NCI-H2107 treated with DMSO at 0.1 percent for 48 hours (cell line): ENCODE data around the gene PSMD1.

Experiments
- DNase-seq: peaks from one replicate; lab custom pipeline; 2025; ENCODE audit not compliant: unreplicated experiment; lab: John Stamatoyannopoulos, UW

PSMD1 gene

DNA sequence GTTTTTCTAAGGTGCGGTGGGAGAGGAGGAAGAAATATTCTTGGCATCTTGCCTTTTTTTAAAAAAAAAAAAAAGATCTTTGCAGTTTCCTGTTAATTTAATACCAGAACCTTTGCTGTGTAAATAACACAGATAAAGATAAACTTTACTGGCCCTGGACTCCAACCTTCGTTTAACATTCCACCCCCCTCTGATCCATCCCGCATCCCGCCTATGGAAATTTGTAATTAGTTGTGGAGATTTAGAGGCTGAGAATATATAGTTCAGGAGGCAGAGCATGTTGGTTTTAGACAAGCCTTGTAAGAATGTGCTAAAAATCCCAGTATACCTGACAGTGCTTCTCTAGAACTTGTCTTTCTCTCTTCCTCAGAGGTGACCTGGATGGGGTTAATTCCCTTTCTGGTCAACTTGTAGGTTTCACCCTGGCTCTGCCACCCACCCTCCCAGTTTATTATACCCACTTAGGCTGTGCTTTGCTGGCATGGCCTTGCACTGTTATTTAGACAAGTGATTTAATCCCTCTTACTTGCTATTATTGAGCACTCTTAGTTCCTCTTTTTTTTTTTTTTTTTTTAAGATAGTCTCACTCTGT lies 22.3 kb upstream of the PSMD1 start:
- DNase-seq, result no peak

DNA sequence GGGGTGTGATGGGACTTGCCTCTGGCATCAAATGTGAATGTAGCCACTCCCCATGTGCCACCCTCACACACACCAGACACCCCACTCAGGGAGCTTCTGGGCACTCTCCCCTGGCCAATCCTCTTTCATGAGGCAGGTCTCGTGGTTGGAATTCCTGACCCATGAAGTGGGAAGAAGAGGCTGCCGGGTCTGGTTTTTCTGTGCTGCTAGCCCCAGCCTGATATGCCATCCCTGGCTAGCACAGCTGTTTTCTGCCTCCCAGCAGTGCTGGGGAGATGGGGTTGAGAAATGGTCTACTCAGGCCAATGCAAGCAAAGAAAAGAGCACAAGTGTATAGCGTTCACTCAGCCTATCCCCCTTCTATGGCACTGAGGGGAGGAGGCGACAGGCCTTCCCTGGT lies 20.5 kb upstream of the PSMD1 start:
- DNase-seq, result no peak

DNA sequence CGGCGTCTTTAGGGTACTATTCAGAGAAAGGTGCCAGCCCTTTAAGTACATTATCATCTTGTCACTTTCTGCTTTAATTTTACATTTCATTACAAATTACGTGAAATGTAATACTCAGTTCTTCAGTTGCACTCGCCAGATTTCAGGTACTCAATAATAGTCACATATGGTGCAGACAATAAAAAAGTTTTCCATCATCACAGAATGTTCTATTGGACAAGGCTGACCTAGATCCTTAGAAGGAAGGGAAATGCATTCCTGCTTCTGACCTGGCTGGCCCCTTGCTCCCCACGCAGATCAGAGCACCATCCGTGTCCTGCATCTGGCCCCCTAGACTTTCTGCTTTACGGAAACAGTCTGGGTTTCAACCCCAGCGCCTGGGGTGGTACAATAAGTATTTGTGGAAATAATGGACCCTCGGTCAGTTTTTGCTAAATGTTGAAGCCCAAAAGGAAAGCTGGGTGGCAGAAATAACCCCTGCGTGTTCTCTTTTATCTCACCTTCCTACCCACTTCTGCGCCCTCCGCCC lies 20.0 kb upstream of the PSMD1 start:
- DNase-seq, result no peak

DNA sequence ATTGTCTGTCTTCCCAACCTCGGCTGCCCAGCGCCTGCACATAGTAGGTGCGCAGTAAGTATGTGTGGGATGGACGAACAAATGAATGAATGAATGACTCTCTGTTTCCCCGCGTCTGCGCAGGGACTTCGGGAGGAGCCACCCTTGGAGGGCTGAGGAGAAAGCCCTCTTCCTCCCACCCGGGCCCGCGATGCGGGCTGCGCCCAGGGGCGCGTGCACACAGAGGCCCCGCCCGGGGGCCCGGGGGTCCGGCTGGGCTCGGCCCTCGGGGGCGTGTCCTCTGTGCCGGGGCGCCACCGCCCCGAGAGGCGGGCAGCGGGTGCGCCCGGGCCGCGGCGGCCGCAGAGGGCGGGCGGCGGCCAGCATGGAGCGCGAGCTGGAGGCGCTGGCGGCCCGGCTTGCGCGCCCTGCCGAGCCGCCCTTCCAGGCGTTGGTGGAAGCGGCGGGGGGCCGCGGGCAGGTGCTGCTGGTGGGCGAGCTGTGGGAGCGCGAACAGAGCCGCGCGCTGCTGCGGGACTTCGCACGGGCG lies 19.4 kb upstream of the PSMD1 start, which contains the start of gene C2orf72:
C2orf72 (plus strand) TSS at position 322 of the 529 bp plus-strand sequence; CDS start at position 365, 43 bp downstream.
- DNase-seq, result no peak

DNA sequence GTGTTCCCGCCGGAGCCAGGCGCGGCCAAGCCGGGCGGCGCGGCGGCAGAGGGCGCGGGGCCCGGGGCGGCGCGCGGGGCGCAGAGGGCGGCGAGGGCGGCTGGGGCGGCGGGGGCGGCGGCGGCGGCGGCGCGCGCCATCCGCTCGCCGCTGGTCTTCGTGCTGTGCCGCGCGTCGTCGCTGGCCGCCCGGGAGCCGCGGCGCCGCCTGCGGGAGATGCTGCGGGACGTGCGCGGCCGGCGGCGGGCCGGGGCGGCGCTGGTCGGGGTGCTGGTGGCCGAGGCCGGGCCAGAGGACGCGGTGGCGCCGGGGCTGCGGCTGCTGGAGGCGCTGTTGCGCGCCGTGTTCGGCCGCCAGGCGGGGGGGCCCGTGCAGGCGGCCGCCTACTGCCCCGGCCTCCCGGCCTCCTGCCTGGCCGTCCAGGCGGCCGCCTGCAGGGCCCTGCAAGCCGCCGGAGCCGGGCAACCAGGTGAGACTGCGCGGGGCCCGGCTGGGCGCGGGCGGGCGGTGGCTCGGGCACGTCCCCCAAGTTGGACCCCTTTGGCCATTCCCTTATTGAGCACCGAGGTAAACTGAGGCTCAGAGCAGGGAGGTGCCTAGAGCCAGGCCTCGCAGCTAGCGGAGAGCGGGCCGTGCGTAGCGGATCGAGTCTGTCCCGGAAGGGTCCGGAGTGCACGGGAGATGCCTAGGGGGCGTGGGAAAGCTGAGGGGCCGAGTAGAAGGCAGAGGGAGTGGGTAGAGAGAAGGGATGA lies 18.8 kb upstream of the PSMD1 start:
- no peak for DNase-seq

DNA sequence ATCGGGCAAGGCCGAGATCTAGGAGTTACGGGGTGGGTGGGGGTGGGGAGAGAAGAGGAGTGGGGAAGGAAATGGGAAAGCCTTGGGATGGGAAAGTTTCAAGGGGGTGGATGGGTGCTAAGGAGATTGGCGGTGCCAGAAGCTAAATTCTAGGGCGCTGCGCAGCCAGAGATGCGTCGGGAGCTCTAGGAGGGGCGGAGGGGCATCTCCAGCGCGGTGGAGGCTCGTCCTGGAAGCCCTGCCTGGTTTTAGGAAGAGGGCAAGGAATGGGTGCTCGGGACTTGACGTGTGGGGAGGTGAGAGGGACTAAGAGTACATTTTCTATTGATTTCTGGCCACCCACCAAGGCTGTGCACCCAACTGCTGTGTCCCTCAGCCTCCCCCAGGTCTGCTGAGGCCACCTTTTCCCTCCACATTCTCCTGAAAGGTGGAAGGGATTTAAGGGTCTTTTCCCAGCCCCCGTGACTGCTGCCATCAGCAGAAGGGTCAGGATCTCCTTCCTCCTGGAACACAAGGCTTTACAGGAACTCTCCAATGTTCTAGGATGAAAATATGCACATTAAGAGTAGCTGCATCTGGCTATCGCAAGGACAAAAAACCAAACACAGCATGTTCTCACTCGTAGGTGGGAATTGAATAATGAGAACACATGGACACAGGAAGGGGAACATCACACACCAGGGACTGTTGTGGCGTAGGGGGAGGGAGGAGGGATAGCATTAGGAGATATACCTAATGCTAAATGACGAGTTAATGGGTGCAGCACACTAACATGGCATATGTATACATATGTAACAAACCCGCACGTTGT lies 18.0 kb upstream of the PSMD1 start:
- no peak for DNase-seq

DNA sequence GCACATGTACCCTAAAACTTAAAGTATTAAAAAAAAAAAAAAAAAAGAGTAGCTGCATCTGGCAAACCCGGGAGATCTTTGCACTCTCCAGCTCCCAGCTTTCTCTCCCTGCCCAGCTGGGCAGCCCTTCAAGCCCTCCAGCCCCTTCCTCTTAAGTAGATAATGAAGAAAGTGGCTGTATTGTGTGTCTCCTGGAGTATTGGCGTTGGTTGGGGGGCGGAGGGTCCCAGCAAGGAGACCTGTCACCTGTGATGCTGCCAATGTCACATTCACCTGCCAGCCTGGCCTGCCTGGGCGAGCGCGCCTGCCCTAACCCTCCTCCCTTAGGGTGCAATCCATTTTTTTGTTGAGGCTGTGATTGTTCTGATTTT lies 17.4 kb upstream of the PSMD1 start:
- DNase-seq, result no peak

DNA sequence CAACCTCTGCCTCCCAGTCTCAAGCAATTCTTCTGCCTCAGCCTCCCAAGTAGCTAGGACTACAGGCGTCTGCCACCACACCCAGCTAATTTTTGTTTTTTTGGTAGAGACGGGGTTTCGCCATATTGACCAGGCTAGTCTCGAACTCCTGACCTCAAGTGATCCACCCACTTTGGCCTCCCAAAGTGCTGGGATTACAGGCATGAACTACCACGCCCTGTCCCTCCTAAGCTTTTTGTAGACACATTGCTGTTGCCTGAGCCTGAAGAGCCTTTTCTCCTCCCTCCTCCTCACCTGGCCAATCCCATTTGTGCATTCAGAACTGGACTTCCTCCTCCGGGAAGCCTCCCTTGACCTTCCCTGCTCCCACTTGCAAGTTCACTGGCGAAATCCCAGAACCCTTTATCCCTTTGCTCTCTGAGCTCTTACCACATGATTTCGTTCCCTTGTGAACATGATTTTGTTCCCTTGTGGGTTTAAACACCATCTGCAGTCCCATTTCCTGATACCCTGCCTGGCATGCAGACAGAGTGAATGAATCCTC lies 16.8 kb upstream of the PSMD1 start:
- no peak for DNase-seq

DNA sequence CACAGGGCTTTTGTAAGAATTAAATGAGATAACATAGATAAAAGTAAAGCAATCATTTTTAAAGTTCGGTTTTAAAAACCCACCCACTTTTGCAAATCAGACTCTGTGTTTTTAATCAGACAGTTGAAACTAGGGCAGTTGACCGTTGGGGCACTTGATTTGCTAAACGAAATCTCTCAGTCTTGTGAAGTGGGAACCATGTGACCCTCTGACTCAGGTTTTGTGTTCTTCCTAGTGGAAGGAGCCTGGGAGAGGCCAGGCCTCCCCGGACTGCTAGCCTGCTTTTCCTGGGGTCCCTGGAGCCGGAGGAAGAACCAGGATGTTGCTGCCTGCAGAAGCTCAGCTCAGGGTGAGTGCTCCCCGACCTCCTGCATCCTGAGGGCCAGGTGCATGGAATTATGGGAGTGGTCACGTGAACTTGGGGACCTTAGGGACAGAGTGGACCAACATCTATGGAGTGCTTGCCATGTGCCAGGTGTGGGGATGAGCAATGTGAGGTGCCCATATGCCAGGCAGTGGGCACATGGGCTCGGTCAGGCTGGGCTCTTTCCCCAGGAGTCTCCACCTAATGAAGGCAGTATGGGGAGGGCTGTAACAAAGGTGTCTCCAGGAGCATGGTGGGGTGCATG lies 15.5 kb upstream of the PSMD1 start:
- no peak for DNase-seq

DNA sequence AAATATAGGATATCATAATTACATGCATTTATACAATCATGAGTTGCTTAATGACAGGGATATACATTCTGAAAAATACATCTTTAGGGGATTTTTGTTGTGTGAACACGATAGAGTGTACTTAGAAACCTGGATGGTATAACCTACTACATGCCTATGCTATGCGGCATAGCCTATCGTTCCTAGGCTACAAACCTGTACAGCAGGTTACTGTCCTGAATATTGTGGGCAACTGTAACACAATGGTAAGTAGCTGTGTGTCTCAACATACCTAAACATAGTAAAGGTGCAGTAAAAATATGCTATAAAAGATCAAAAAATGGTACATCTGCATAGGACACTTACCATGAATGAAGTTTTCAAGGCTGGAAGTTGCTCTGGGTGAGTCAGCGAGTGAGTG lies 12.9 kb upstream of the PSMD1 start:
- no peak for DNase-seq

DNA sequence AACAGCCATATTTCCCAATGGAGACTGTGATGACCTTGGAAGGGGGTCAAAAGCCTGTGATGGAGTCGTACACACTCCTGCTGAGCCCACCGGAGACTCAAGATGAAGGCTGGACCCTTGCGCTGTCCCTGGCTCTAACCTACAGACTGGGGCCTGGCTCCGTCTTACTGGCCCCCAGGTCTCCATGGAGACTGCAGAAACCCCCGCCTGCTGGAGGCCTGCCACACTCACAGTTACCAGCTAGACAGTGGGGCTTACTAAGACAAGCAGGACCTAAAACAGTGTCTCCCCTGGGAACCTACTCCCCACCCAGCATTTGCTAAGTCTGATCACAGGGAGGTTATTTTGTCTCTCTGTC lies 9.8 kb upstream of the PSMD1 start:
- DNase-seq, result no peak

DNA sequence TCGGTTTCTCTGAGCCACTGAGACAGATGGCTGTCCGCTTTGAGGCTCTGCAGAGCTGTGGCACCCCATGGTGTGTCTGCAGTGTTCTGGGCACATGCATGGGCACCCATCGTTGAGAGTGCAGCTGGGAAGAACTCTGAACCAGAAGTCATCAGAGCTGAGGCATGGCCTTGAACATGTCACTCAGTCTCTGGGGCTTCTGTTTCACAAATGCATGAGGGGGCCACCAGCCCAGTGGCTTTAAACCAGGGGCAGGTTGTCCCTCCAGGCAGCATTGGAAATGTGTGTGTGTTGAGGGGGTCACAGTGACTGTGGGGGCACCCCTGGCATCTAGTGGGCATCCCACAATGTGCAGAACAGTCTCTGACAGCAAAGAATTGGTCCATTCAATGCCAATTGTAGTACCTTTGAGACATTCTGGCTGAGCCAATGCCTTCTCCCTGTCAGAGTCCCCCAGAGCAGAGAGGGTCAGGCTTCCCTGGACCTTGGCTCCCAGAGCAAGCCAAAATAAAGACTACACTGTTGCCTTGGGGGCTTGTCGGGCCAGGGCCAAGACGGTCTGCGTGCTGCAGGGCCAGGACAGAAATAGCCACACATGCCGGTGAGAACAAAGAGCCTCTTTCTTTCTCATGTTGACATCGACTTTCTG lies 9.3 kb upstream of the PSMD1 start:
- no peak for DNase-seq

DNA sequence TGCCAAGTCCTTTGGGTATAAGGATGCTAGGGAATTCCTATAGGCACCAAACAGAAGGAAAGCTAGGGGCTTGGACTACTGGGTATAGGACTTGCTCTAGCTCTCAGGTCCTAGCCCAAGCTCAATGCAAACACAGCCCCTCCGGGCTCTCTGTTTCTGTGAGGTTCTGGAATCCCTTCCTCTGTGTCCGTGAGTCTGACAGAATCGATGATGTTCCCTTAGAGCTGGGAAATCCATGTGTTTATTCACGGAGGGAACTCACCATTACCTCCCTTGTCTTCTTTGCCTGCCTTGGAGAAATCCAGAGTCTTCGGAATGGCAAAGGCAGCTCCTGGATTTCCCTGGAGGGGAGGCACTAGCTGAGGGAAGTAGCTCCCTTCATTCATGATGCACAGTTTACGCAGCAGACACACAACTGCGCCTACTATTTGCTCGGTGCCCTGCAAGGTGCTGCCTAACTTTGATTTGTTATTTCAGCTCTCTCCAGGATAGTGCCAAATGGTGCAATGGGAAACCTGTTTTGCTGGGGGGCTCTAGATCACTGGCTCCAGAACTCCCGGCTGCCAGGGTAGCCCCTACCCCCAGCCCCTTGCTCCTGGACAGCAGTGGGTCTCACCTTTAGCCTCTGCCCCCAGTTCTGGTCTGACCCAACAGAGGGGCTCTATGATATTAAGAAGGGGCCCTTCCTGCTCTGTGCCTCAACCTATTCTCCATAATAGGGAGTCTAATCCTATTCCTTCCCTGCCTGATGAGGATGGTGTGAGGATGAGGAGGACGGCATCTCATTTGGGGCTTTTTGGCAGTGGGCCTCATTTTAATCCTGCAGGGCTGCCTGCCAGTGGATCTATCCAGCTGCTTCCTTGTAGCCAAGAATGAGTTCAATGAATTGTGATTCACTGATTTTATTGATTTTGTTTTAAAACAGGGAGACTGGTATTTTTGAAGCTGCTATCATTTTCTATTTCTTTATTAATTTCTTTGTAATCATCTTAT lies 8.4 kb upstream of the PSMD1 start:
- no peak for DNase-seq

DNA sequence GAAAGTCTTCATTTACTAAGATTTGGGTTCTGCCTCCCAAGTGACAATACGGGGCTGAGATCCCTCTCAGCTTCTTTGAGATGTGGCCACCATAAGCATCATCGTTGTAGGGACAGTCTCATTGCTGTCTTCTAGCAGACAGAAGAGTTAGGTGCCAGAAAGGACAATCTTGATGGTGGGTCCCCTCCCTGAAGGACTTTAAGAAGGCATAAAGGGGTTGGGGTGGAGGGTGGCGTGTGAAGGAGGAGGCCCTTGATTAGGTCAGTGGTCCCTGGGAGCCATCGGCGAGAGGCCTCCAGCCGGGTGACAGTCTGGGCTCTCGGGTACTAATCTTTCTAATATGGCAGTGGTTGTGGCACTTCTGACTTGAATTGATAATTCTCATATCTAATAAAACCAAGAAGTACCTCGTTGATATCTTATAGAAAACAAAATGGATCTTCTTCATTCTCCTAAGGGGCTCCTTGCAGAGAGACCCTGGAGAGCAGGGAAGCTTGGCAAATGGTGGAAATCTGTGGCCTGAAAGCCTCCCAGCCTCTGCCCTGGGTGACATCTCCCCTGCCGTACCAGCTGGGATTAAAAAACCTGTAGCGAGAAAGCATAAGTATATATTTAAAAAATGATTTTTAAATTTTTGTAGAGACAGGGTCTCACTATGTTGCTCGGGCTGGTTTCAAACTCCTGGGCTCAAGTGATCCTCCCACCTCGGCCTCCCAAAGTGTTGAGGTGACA lies 7.2 kb upstream of the PSMD1 start:
- DNase-seq, result no peak

DNA sequence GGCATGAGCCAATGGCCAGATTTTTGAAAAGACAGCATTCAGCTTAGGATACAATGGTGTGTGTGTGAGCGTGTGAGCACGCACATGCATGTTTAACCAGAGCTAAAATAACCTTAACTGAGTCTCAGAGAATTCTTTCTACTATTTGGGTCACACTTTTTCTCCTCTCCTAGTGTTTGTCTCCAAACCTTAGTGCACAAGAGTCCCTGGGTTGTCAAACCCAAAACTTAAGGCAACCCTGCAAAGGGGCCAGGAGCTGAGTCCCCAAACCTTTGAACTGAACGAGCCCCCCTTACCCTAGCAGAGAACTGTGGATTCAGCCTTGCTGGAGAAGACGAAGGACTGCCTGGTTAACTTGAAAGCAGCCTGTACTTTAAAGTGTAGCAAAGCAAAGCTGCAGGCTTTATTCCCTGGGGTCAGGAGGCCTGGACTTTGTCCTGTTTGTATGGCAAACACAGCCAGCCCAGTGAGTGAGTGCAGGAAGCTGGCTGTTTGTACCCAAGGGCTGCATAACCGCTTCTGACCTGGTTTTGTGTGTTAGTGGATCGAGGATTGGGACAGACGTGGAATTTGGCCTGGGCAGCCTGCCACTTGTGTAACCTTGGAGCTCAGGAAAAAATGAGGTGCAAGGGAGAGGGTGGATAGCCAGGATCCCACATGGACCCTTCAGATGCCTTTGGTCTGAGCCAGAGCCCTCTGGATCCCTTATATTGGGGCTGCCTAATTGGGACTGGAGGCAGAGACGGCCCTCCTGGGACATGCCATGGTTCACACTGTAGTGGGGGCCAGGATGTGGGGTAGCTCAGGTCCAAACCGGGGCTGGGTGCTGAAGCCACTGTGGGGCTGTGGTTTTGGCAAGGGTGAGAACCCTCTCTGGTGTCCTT lies 6.4 kb upstream of the PSMD1 start:
- no peak for DNase-seq

DNA sequence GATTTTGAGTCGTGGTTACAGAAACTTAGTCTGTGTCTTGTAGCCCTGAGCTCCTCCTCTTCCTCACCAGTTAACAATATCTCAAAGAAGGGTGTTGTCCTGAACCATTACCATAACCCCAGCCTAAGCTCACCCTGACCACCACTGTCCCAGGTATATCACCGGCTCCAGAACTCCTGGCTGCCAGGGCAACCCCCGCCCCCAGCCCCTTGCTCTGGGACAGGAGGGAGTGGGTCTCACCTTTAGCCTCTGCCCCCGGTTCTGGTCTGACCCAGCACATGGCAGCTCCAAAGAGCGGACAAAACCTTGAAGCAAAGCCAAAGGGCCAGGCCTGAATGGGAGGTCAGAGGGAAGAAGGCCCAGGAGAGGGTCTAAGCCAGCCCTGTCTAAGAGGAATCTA lies 5.6 kb upstream of the PSMD1 start:
- no peak for DNase-seq
